SH-SY5Y (cell line): ENCODE measurements around the gene ANXA9.

Experiments used
- GATA2 ChIP-seq: IDR thresholded peaks from 2 replicates; pipeline ENCODE4 v1.6.1; 2011; ENCODE audit warnings: mild to moderate bottlenecking, low read depth, low read length
- GATA3 ChIP-seq: IDR thresholded peaks from 2 replicates; pipeline ENCODE4 v1.6.1; 2011; ENCODE audit warnings: low read depth, mild to moderate bottlenecking, low read length, moderate library complexity

GRCh38 chr1:151010346-151010726 lies 28.2 kb downstream of the ANXA9 start:
- TF ChIP-seq GATA2, result no peak
- TF ChIP-seq GATA3, result no peak
